Esophagus squamous epithelium (tissue), 5 donors: Measurements from ENCODE around the gene RAB20. TPM values are rescaled to one million over a fixed set of nuclear protein-coding genes. Genes with fewer than 3 reads are reported as not detected.

ENCODE experiments used
- DNase-seq: peaks from one replicate; lab custom pipeline; 2025; lab: John Stamatoyannopoulos, UW
- H3K27ac ChIP-seq, 4 donors: fragments of 200-600 bp; sonication (generic); one replicate each; pipeline ENCODE4 v1.5.1; 2016 to 2019; ENCODE audit warnings: mild to moderate bottlenecking in 1 of 4
- H3K27me3 ChIP-seq, 4 donors: fragments of 200-600 bp; sonication (generic); 1 replicate in 3 of 4; 2 replicates in 1 of 4; pipeline versions ENCODE4 v1.5.1 to v1.6.0; 2017 to 2021; ENCODE audit warnings: antibody characterized with exemption in 1 of 4
- H3K36me3 ChIP-seq, 3 donors: fragments of 200-600 bp; sonication (generic); one replicate each; pipeline ENCODE4 v1.5.1; 2016 to 2019
- H3K4me1 ChIP-seq, 3 donors: fragments of 200-600 bp; sonication (generic); one replicate each; pipeline ENCODE4 v1.5.1; 2017 to 2019
- H3K4me3 ChIP-seq, 4 donors: fragments of 200-600 bp; sonication (generic); 1 replicate in 3 of 4; 2 replicates in 1 of 4; pipeline ENCODE4 v1.5.1; 2016 to 2019; ENCODE audit warnings: mild to moderate bottlenecking in 2 of 4, moderate library complexity in 1 of 4
- H3K9me3 ChIP-seq, 3 donors: fragments of 200-600 bp; sonication (generic); one replicate each; pipeline ENCODE4 v1.5.1; 2016 to 2019
- CTCF ChIP-seq, 6 experiments: fragments of 450-650 bp in 4 of 6; fragments of 200-600 bp in 2 of 6; sonication (generic) in 2 of 6; IDR thresholded peaks; one replicate each; pipeline ENCODE4 v1.5.1; 2016 to 2019; ENCODE audit warnings: antibody characterized with exemption in 6 of 6, mild to moderate bottlenecking in 4 of 6, moderate library complexity in 4 of 6
- POLR2A ChIP-seq, 4 donors: fragments of 450-650 bp; IDR thresholded peaks; one replicate each; pipeline ENCODE4 v1.6.1; 2017; ENCODE audit warnings: antibody characterized with exemption in 4 of 4, mild to moderate bottlenecking in 4 of 4, moderate library complexity in 3 of 4
- WGBS, 2 donors: methylation state at CpG; one replicate each; pipeline ENCODE4 v1.1.5; 2018; 5-methylcytosine and 5-hydroxymethylcytosine counted together
- intact Hi-C: fragments of 100-400 bp; cut with DNase I; formaldehyde crosslinking; loops from one replicate; pipeline ENCODE4 v1.15.0; 2022
- total RNA-seq, 4 donors: library from RNA; depleted of rRNA; stranded (reverse); fragments of >200 nt; gene quantifications; one replicate each; pipeline ENCODE4 v1.1.0, GENCODE V29; 2016
- donor health status: DM: yes; HTN: yes; CAD: no.

Gene RAB20
- total RNA-seq, 4 donors from 2014 or later: 1.3 to 7.2 (median 4.3) TPM

- H3K27ac ChIP-seq: no peak overlapping the region
- 88 to 89% methylated on average over 13 to 15 of the region's 15 CpGs for WGBS, 2 donors
- intact Hi-C loops: no loop called here
- H3K9me3 ChIP-seq: no peaks in the 10 kb centered on the region
- no peak overlapping the region for H3K4me3 ChIP-seq
- no peak for TF ChIP-seq POLR2A (IDR thresholded peaks at IDR 0.05)
- H3K4me1 ChIP-seq: no peaks in the 10 kb centered on the region
- DNase-seq: no peak
- H3K27me3 ChIP-seq: no peaks in the 10 kb centered on the region
- peaks cover 0 to 64% (median 0%) of the 10 kb centered on the region in 3 donors for H3K36me3 ChIP-seq
Observed at GRCh38 chr13:110486061-110486715, 75.3 kb downstream of the RAB20 start.

GRCh38 chr13:110485604-110486003 lies 75.9 kb downstream of the RAB20 start:
- DNase-seq: no peak

GRCh38 chr13:110484290-110485048 lies 77.1 kb downstream of the RAB20 start:
- Histone ChIP-seq H3K27ac (peak overlapping the region in 1 of 4 donors; percentile 53), H3K4me1 (peaks cover 0 to 1% (median under 1%) of the 10 kb centered on the region in 3 donors), H3K27me3 (no peaks in the 10 kb centered on the region), H3K9me3 (no peaks in the 10 kb centered on the region), H3K36me3 (peaks cover 0 to 56% (median 0%) of the 10 kb centered on the region in 3 donors), H3K4me3 (no peak overlapping the region)
- DNase-seq: no peak
- TF ChIP-seq POLR2A (IDR thresholded peaks at IDR 0.05): no peak
- no peak for TF ChIP-seq CTCF (IDR thresholded peaks at IDR 0.05)
- 60 to 79% methylated on average over 1 to 4 of the region's 18 CpGs for WGBS, 2 donors
- intact Hi-C loops: no loop called here

More at GRCh38 chr13:110485604-110486003, 75.9 kb downstream of the RAB20 start:
- WGBS, 2 donors: 63 to 85% methylated on average over 2 to 3 of the region's 9 CpGs
- intact Hi-C loops: no loop called here
- Histone ChIP-seq H3K4me1 (no peaks in the 10 kb centered on the region), H3K27ac (no peak overlapping the region), H3K27me3 (no peaks in the 10 kb centered on the region), H3K9me3 (no peaks in the 10 kb centered on the region), H3K4me3 (no peak overlapping the region), H3K36me3 (peaks cover 0 to 61% (median 0%) of the 10 kb centered on the region in 3 donors)
- TF ChIP-seq POLR2A (IDR thresholded peaks at IDR 0.05) (no peak), CTCF (IDR thresholded peaks at IDR 0.05) (no peak)

- H3K36me3 ChIP-seq: peaks cover 0 to 51% (median 0%) of the 10 kb centered on the region in 3 donors
- 81 to 88% methylated on average over 13 of the region's 13 CpGs for WGBS, 2 donors
- peaks cover 0 to 11% (median 6%) of the 10 kb centered on the region in 3 donors for H3K4me1 ChIP-seq
- TF ChIP-seq POLR2A (IDR thresholded peaks at IDR 0.05): no peak
- no peak for TF ChIP-seq CTCF (IDR thresholded peaks at IDR 0.05)
- peak overlapping the region in 3 of 4 donors; percentile 7 to 45 (median 39) for H3K27ac ChIP-seq
- intact Hi-C loops: no loop called here
- no peak overlapping the region for H3K4me3 ChIP-seq
- no peak for DNase-seq
- no peaks in the 10 kb centered on the region for H3K9me3 ChIP-seq
- no peaks in the 10 kb centered on the region for H3K27me3 ChIP-seq
Observed at GRCh38 chr13:110483386-110483968, 78.0 kb downstream of the RAB20 start.

GRCh38 chr13:110480161-110480560 lies 81.4 kb downstream of the RAB20 start:
- no peaks in the 10 kb centered on the region for H3K27me3 ChIP-seq
- no peak overlapping the region for H3K4me3 ChIP-seq
- peaks cover 0 to 59% (median 0%) of the 10 kb centered on the region in 3 donors for H3K36me3 ChIP-seq
- H3K27ac ChIP-seq: peak overlapping the region in 3 of 4 donors; percentile 36 to 68 (median 56)
- TF ChIP-seq POLR2A (IDR thresholded peaks at IDR 0.05): no peak
- TF ChIP-seq CTCF (IDR thresholded peaks at IDR 0.05): no peak
- peaks cover 0 to 14% (median 6%) of the 10 kb centered on the region in 3 donors for H3K4me1 ChIP-seq
- no peaks in the 10 kb centered on the region for H3K9me3 ChIP-seq
- 66% methylated on average over 3 of the region's 5 CpGs; no CpG with 5 or more reads in 1 of the 2 donors for WGBS, 2 donors
- intact Hi-C loops: no loop called here
- no peak for DNase-seq
